Left hindlimb (tissue), 1 donor: ENCODE measurements around the gene CPHXL2.

Experiments used
- DNase-seq: peaks from one replicate; pipeline ENCODE4 v3.0.0-alpha.2; 2018

CPHXL2 gene

DNA sequence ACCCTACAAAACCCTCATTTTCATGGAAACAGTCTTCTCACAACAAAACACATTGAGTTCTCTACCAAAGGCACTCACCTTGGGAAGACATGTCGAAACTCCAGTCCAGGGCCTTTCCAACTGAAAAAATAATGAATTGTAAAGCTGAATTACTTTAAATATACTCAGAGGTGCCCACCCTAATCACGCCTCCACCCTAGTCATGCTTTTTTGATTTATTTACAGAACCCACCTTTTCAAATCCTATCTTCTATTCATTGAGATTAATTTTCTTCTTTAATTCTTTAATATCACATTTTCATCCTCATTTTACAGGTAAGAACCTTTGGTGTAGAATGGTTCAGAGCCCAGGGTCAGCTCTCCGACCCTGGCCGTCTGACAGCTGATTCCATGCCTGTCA lies at the start of gene CPHXL2:
Gene CPHXL2, minus strand, starts transcription at position 101 of the 400 bp plus-strand sequence. Its CDS starts 10 bp downstream, at position 91.
- DNase-seq: no peak

DNA sequence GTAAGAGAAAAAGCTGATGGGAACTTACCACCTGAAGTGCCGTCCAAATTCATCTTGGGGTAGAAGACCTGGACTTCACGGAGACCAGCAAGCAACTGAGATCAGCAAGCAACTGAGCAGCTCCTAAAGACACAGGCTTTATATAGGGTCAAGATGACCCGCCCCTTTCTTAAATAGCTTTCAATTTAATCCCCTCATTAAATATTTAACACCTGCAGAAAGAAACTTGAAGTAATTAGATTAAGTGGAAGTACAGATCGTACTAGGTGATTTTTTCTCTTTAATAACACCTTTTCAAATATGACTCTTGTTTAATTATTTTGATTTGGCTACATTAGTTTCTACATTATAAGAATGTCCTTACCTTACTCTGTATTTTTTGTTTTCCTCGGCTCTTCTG lies 49.6 kb upstream of the CPHXL2 start, which contains the start of gene CPHXL:
Gene CPHXL, minus strand, starts transcription at position 101 of the 400 bp plus-strand sequence. Its CDS starts 48 bp downstream, at position 53.
- no peak for DNase-seq

DNA sequence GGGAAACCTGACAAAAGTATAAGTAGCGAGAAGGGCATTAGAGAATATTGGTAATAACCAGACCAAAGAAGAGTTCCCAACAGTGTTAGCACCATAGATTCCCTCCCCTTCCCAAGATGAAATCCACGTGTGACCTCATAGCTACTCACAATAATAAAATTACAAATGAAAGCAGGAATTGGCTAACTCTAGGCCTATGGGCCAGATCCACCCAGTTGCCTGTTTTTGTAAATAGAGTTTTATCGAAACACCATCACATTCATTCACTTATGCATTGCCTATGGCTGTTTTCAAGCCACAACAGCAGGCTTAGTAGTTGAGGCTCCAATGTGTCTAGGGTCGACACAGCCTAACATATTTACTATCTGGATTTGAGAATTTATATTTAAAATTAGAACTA lies 41.6 kb upstream of the CPHXL2 start:
- no peak for DNase-seq

DNA sequence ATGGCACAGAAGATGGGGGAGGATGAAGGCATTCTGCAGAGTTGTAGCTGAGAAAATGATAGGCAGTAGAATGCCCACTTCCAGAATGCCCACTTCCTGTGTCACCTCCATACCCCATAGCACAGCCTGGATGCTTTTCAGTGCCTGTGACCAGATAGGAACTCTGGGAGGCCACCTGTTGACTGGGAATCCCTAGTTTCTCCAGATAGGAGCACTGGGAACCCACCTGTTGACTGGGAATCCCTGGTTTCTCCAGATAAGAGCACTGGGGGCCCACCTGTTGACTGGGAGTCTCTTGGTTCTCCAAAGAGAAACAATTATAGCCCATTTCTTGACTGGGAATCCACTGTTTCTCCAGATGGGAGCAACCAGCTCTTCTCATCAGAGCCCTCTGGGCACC lies 37.9 kb upstream of the CPHXL2 start:
- no peak for DNase-seq

DNA sequence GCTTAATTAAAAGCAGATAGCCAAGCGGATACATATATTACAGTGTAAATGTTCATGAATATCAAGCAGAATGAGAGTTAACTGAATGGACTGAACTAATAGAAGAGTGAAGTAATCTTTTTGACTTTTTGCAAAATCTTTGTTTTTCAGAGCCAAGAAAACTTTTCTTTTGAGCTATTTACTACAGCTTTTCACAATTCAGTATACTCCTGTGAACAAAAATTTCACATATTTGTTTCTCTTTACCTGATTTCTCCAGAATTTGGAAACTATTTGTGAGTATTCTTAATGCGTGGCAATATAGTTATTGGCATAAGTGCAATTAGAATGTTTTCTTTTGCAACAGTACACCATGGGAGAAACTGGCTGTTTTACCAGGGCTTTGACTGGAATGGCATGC lies 33.5 kb upstream of the CPHXL2 start:
- DNase-seq: no peak

DNA sequence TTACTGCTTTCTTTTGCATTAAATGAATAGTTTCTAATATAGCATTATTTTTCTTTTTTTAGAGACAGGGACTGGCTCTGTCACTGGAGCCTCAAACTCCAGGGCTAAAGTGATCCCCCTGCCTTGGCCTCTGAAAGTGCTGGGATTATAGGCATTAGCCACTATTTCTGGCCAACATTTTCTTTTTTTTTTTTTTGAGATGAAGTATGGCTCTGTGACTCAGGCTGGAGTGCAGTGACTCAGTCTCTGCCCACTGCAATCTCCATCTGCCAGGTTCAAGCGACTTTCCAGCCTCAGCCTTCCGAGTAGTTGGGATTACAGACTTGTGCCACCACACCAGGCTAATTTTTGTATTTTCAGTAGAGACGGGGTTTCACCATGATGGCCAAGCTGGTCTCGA lies 26.5 kb upstream of the CPHXL2 start:
- DNase-seq: no peak

DNA sequence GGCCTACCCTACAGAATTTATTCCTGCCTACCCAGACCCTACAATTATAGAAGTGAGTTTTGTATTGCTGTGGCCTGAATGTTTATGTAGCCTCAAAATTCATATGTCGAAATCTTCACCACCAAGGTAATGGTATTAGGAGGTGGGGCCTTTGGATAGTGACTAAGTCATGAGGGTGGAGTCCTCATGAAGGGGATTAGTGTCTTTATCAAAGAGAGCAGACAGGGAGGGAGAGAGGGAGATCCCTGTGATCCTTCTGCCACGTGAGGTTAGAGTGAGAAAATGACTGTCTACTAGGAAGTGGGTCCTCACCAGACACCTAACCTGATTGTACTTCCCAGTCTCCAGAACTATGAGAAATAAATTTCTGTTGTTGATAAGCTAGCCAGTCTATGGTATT lies 25.4 kb upstream of the CPHXL2 start:
- no peak for DNase-seq

DNA sequence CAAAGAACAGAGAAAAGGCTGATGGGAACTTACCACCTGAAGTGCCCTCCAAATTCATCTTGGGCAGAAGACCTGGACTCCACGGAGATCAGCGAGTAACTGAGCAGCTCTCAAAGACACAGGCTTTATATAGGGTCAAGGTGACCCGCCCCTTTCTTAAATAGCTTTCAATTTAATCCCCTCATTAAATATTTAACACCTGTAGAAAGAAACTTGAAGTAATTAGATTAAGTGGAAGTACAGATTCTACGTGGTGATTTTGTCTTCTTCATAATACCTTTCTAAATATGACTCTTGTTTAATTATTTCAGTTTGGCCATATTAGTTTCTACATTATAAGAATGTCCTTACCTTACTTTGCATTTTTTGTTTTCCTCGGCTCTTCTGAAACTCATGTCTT lies 24.6 kb upstream of the CPHXL2 start, which contains the start of gene DUXB:
Gene DUXB, minus strand, starts transcription at position 101 of the 400 bp plus-strand sequence. Its CDS starts 43 bp downstream, at position 58.
- no peak for DNase-seq

DNA sequence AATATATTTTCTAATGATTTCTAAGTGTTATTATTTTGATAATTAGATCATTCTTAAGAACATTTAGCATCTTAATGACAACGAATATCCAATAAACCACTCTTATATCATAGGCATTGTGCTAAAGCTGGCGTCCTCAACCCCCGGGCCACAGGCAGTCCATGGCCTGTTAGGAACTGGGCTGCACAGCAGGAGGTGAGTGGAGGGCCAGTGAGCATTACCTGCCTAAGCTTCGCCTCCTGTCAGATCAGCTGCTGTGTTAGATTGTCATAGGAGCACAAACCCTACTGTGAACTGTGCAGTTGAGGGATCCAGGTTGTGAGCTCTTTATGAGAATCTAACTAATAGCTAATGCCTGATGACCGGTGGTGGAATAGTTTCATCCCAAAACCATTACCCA lies 20.8 kb upstream of the CPHXL2 start:
- DNase-seq: no peak

DNA sequence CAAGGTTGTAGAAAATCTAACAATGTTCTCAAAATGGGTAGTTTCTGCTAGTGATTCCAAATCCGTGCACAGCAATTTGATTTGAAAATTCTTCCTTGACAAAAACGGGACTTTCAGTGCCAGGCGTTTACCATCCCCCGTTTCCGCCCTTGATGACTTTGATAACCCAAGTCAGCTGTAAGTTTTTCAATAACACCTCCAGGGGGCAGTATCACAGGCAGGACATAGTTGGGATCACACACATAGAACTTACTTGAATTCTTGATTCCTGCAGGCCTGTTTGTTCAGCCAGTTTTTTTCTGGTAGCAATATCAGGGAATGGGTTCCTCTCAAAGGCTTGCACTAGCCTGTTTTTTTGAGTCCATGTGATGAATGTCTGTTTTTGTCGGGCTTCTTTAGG lies 18.9 kb upstream of the CPHXL2 start:
- DNase-seq: no peak

DNA sequence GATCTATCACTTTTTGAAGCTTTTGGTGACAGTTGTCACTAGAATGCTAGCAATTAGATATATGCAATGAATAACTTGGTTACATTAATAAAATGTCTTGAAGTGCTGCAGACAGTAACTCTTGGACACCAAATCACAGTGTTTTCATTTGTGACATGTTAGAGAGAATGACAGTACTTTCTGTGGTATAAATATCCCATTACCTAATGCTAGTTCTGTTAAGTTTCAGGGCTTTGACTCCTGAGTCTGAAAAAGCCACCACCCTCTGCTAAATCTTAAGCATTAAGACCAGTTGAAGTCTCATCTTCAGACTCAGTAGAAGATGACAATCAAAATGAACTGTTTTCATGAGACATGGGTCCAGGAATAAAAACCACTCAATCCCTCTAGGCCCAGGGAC lies 10.6 kb upstream of the CPHXL2 start:
- DNase-seq: no peak

DNA sequence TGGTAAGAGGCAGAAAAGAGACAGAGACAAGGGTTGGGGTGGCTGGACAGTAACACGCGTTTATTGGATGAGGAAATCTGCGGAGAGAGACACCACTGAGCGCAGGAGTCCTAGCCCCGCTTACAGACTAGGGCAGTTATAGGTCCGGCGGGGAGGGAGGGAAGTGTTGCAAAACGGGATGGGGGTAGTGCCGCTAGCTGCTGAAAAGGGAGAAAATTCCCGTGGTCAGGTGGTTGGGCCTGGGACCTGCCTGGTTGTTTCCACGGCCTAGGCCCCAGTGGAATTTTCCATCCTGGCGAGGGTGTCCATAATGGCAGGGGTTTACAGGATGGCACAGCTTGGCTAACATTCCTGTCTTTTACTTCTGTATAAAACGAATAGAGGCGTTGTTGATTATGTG lies 5.5 kb upstream of the CPHXL2 start:
- DNase-seq: no peak

DNA sequence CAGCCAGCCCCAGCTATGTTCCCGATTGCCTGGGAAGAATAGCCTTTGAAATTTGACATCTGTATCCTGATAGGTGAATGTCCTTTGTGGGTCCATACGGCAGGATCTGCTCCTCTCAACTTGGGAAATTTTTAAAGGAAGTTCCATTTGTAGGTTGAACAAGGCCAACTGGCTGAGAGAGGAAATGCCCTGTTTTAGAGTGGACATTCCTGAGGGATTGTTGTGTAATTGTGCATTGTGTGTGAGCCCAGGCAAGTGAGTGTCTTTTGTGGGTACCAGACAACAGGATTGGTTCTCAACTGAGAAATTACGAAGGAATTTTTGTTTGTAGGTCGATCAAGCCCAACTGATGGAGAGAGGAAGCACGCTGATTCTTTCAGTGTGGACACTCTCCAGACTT lies 2.6 kb upstream of the CPHXL2 start:
- DNase-seq: no peak

DNA sequence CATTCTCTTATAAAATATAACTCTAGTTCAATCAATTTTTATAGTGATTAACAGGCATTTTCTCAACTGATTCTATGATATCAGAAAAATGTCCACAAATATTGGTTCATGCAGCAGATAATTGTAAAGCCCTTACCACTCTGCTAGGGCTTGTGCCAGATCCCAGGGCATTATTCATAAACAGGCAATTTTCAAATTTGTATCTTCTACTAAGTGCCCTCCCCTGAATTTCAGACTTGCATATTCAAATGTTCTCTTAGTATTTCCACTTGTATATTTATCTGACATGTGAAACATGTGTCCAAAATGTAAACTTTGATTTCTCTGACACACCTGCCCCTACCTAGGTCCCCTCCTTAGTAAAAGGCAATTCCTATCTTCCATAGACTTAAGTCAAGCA lies 9.3 kb downstream of the CPHXL2 start:
- DNase-seq: no peak

DNA sequence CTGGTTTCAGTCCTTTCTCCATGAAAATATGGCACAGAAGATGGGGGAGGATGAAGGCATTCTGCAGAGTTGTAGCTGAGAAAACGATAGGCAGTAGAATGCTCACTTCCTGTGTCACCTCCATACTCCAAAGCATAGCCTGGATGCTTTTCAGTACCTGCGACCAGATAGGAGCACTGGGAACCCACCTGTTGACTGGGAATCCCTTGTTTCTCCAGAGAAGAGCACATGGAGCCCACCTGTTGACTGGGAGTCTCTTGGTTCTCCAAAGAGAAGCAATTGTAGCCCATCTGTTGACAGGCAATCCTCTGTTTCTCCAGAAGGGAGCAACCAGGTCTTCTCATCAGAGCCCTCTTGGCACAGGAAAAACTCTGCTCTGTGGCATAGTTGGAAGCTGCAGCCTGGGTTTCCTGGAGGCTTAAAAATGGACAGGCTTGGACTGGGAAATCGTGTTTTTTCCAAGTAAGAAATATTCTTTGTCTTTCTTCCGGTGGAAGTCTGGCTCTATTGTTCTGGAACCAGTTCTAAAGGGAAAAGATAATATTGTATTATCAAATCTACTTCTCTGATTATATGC lies 16.0 kb downstream of the CPHXL2 start:
- no peak for DNase-seq

DNA sequence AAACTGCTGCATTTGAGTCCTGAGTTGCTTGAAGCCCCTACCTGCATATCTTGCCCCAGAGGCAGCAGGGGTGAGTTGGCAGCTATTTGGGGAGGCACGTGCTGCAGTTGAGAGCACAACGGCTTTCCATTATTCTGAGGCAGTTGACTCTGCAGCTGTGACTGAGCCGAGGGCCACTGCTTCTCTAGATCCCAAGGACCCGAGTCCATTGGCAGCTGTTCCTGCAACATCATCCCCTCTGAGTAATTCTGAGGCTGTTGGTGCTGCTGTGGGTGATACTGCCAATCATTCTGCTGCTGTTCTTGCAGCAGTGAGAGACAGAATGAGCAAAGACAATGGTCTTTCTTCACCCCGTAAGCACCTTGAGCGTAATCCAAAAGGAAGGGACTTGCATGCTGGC lies 16.5 kb downstream of the CPHXL2 start:
- DNase-seq: no peak

DNA sequence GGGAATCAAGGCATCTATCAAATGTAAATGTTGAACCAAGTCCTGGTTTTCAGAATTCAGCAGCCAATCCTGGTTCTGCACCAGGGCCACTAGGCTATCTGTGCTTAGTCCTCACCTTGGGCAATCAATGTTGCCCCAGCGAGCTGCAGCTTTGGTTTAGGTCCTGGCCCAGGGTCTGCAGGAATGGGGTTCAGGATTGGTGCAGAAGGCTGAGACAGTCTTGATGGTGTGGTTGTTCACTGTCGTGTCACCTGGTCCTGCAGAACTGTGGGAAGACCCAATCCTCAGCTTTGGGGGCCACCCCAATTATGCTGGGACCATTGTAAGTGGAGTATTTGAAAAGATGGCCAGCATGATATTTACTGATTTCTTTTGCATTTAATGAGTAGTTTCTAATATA lies 18.6 kb downstream of the CPHXL2 start:
- DNase-seq: no peak

DNA sequence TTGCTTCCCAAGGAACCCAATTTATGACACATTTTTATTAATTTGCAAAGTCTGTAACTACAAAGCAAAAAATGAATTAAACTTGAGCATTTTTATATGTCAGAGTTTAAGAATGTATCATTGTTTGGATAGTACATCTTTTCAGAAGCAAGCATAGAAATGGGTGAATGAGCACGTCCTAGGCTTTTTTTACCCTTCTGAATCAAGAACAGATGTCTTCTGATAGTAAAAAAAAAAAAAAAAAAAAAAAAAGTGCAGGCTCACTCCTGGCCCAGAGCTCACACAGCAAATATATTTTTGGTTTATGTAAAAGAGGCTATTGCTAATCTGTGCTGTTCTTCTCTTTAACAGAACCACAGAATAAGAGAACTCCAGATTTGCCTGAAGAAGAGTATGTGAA lies 22.9 kb downstream of the CPHXL2 start:
- DNase-seq: no peak

DNA sequence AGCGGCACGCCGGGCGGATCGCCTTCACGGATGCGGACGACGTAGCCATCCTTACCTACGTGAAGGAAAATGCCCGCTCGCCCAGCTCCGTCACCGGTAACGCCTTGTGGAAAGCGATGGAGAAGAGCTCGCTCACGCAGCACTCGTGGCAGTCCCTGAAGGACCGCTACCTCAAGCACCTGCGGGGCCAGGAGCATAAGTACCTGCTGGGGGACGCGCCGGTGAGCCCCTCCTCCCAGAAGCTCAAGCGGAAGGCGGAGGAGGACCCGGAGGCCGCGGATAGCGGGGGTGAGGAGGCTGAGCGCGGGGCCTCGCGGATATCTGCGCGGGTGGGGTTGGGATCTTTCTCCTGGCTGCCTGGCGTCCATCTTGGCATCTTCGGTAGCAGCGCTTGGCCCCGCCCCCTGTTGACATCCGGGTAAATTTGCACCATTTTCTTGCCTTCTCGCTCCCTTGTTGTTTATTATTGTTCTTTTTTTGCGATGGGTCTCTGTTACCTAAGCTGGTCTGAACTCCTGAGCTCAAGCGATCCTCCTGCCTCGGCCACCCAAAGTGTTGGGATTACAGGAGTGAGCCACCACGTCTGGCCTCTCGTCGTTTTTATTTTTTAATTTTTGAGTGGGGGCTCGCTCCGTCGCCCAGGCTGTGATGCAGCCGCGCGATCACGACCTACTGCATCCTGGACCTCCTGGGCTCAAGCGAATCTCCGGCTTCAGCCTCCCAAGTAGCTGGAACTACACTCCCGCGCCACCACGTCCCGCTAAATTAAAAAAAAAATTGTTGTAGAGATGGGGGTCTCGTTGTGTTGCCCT lies 28.3 kb downstream of the CPHXL2 start:
- DNase-seq: peak; percentile 87

DNA sequence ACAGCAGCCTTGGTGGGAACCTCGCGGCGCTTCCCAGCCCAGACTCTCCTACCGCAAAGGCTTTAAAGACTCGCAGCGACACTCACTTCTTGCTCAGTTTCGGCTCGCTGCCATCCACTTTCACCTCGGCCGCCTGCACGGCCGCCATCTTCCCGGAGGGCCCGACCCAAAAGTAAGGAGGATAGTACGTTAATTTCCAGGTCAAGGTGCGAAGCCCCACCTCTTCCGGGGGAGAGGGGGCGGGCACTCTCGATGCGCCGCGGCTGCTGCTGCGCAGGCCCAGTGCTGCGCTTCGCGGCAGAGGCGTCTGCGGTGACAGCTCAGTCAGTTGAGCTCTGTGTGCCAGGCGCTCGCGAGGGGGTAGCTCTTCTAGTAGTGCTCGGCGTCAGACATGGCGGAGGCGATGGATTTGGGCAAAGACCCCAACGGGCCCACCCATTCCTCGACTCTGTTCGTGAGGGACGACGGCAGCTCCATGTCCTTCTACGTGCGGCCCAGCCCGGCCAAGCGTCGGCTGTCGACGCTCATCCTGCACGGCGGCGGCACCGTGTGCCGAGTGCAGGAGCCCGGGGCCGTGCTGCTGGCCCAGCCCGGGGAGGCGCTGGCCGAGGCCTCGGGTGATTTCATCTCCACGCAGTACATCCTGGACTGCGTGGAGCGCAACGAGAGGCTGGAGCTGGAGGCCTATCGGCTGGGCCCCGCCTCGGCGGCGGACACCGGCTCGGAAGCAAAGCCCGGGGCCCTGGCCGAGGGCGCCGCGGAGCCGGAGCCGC lies 29.1 kb downstream of the CPHXL2 start, which contains the start of the genes KARS1 and TERF2IP:
Gene KARS1, minus strand, starts transcription at position 174 of the 773 bp plus-strand sequence. Its CDS starts 26 bp downstream, at position 148.
Gene TERF2IP, plus strand, starts transcription at position 282 of the 773 bp plus-strand sequence. Its CDS starts 110 bp downstream, at position 392.
- DNase-seq: peak; percentile 96

DNA sequence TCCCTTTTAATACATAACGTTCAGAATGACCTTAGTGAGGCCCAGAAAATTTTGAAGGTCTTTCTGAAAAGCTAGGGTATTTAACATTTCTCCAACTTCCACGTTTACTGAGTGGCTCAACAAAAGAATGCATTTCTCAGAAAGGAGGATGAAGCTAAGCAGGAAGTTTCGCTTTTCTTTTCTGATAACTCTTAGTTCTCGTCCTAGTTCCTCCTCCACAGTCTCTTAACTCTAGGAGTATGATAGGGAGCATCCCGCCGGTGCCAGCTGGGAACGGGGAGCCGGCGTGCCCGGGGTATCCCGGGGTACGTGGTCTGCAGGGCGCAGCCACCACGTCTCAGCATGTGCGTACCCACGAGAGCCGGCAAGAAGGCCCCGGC lies 29.7 kb downstream of the CPHXL2 start:
- DNase-seq: no peak

DNA sequence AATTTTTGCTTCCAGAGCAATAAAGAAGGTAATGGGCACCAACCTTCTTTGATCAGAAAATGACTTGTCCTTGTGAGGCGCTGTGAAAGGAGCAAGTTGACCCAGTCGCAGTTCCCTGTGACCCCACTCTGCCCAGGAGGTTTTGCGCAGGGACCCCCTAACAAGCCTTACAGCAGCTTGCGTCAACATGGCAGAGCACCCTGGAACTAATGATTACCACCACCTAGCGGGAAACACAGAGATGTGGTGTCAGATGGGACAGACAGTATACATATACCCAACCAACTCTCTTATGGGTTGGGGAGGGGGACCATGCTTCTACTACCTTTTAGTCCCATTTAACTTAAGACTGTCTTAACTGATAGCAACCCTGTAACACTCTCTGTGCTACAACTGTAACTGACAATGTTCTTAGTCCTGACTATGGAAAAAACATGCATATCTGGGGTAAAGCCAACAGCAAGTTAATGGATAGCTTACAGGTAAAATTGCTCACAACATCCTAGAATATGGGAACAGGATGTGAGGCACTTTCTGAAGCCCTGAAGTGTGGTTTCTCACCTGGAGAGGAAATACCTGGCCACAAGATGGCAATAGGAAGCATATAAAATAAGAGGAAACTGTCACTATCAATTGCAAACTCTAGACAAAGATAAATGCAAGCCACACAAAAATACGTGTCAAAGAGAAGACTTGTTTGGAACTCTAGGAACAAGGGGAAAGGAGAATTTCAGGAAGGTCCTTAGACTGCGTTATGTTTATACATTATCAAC lies 32.4 kb downstream of the CPHXL2 start:
- DNase-seq: no peak

DNA sequence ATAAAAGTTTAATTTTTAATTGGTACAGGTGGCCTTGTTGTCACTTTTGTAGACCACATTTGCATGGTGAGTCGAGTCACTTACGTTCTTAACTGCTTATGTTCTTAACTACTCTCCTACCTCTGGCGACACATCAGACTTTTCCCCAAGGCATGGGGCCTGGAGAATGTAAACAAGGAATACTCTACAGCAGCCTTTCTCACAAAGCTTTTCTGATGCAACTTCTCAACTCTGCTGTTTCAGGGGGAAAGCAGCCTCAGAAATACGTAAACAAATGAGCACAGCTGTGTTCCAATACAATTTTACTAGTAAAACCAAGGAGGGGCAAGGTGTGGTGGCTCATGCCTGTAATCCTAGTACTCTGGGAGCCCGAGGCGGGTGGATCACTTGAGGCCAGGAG lies 36.2 kb downstream of the CPHXL2 start:
- DNase-seq: no peak
